Prostate gland (tissue), 2 donors: Measurements from ENCODE around the gene COLEC11.

Experiments used
- CTCF ChIP-seq, 4 experiments: fragments of 200-600 bp in 2 of 4; fragments of 450-650 bp in 2 of 4; sonication (generic) in 2 of 4; IDR thresholded peaks; 1 replicate in 3 of 4; 2 replicates in 1 of 4; pipeline ENCODE4 v1.5.1; 2016 to 2019; ENCODE audit warnings: antibody characterized with exemption in 4 of 4, mild to moderate bottlenecking in 2 of 4, moderate library complexity in 2 of 4
- POLR2A ChIP-seq: fragments of 450-650 bp; IDR thresholded peaks from one replicate; pipeline ENCODE4 v1.6.1; 2016; ENCODE audit warnings: antibody characterized with exemption, mild to moderate bottlenecking
- POLR2AphosphoS5 ChIP-seq: sonication (generic); formaldehyde crosslinking; IDR thresholded peaks from one replicate; pipeline ENCODE4 v1.6.1; 2017; ENCODE audit warnings: antibody characterized with exemption

- TF ChIP-seq CTCF (IDR thresholded peaks at IDR 0.05) (no peak), POLR2A (no peak), POLR2AphosphoS5 (no peak)
Observed at GRCh38 chr2:3578987-3579386, 15.9 kb upstream of the COLEC11 start.
